ENCODE results near the gene TRPV3.
"Not testable (repeated sequence)": the region's sequence is repeated elsewhere in the genome, so short reads cannot be mapped to it uniquely, and the experiment has no call there.

The TRPV3 gene

GRCh38 chr17:3573246-3574100, 15.9 kb upstream of the TRPV3 start:
- no peak for DNase-seq (ENCODE audit: low spot score)

GRCh38 chr17:3572231-3572630, 14.6 kb upstream of the TRPV3 start:
- DNase-seq (ENCODE audit: low spot score), result no peak

- no peak for DNase-seq (ENCODE audit: low spot score)
These were observed 13.7 kb upstream of the TRPV3 start for GRCh38 chr17:3571043-3571900.

GRCh38 chr17:3569534-3570137, 12.0 kb upstream of the TRPV3 start:
- no peak for DNase-seq (ENCODE audit: low spot score)

- DNase-seq (ENCODE audit: low spot score), result no peak
These were observed 8.9 kb upstream of the TRPV3 start for GRCh38 chr17:3566551-3566950.

- no peak for DNase-seq (ENCODE audit: low spot score)
These were observed 7.5 kb upstream of the TRPV3 start for GRCh38 chr17:3565143-3565542.

GRCh38 chr17:3564241-3564640, 6.6 kb upstream of the TRPV3 start:
- DNase-seq (ENCODE audit: low spot score), result not testable (repeated sequence)

GRCh38 chr17:3559270-3559645, 1.6 kb upstream of the TRPV3 start:
- no peak for DNase-seq (ENCODE audit: low spot score)

GRCh38 chr17:3558603-3559269, 1.1 kb upstream of the TRPV3 start:
- no peak for DNase-seq (ENCODE audit: low spot score)

GRCh38 chr17:3556916-3557767, 470 bp downstream of the TRPV3 start:
- no peak for DNase-seq (ENCODE audit: low spot score)

GRCh38 chr17:3556239-3556915, 1.2 kb downstream of the TRPV3 start:
- no peak for DNase-seq (ENCODE audit: low spot score)

GRCh38 chr17:3555189-3555796, 2.3 kb downstream of the TRPV3 start:
- DNase-seq (ENCODE audit: low spot score), result no peak

GRCh38 chr17:3554440-3554839, 3.2 kb downstream of the TRPV3 start:
- DNase-seq (ENCODE audit: low spot score), result no peak

GRCh38 chr17:3553419-3554401, 3.9 kb downstream of the TRPV3 start:
- DNase-seq (ENCODE audit: low spot score), result no peak

- no peak for DNase-seq (ENCODE audit: low spot score)
These were observed 4.7 kb downstream of the TRPV3 start for GRCh38 chr17:3552916-3553315.

GRCh38 chr17:3551189-3551588, 6.4 kb downstream of the TRPV3 start:
- DNase-seq (ENCODE audit: low spot score), result no peak

- no peak for DNase-seq (ENCODE audit: low spot score)
These were observed 7.9 kb downstream of the TRPV3 start for GRCh38 chr17:3549610-3550162.

- DNase-seq (ENCODE audit: low spot score), result no peak
These were observed 10.0 kb downstream of the TRPV3 start for GRCh38 chr17:3547628-3548027.

- DNase-seq (ENCODE audit: low spot score), result no peak
These were observed 10.6 kb downstream of the TRPV3 start for GRCh38 chr17:3546997-3547396.

Measured in putamen (tissue), 1 donor.